Measurements from ENCODE around the gene SCCPDH. TPM values are rescaled to one million over a fixed set of nuclear protein-coding genes. Genes with fewer than 3 reads are reported as not detected.
A peak's percentile ranks its signal among the peaks of the same experiment; 100 is the strongest.

The SCCPDH gene
- total RNA-seq, 1 donor from 2014 or later, result 29.4 TPM

DNA sequence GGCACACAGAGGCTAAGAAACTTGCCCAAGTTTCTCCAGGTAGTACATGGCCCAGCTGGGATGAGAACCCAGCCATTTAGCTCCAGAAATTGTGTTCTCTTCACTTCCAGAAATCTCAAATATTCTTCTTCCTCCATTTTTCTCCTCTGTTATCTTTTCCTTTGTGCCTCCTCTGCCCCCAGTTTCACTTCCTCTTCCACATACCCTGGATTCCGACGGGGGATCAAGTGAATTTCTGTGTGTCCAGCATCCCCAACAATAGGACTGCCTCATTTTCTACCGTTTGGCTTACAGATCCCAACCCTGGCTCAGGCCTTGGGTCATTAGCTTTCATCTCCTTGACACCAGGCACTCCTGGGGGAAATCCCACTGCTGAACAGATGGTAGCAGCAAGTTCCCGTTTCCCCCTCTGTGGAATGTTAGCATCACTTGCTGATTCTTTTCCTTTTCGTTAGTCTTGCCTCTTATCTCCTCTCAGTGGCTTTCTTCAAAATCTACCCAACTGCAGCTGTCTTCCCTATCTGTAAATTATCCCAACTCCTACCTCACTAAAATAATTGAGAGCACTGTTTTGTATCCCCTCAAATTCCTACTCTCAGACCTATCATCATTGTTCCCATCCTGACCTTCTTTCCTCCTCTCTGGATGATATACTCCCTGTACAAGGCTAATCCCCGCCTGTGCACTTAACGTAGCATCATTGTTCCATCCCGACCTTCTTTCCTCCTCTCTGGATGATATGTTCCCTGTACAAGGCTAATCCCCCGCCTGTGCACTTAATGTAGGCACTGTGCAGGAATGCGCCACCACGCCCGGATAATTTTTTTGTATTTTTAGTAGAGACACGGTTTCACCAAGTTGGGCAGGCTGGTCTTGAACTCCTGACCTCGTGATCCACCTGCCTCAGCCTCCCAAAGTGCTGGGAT lies 36.5 kb downstream of the SCCPDH start:
- H3K4me1 ChIP-seq, result no peaks in the 10 kb centered on the region
- intact Hi-C loops (cut with micrococcal nuclease), result no loop called here
- H3K36me3 ChIP-seq, result peaks cover 59% of the 10 kb centered on the region
- no peak for DNase-seq
- no peak overlapping the region for H3K27ac ChIP-seq (replicated peaks)
- H3K27me3 ChIP-seq (ENCODE audit: low read depth), result no peaks in the 10 kb centered on the region
- no peak overlapping the region for H3K4me3 ChIP-seq
- H3K9me3 ChIP-seq (replicated peaks), result no peaks in the 10 kb centered on the region
- TF ChIP-seq, protein P1, sequence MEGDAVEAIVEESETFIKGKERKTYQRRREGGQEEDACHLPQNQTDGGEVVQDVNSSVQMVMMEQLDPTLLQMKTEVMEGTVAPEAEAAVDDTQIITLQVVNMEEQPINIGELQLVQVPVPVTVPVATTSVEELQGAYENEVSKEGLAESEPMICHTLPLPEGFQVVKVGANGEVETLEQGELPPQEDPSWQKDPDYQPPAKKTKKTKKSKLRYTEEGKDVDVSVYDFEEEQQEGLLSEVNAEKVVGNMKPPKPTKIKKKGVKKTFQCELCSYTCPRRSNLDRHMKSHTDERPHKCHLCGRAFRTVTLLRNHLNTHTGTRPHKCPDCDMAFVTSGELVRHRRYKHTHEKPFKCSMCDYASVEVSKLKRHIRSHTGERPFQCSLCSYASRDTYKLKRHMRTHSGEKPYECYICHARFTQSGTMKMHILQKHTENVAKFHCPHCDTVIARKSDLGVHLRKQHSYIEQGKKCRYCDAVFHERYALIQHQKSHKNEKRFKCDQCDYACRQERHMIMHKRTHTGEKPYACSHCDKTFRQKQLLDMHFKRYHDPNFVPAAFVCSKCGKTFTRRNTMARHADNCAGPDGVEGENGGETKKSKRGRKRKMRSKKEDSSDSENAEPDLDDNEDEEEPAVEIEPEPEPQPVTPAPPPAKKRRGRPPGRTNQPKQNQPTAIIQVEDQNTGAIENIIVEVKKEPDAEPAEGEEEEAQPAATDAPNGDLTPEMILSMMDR (IDR thresholded peaks at IDR 0.05; ENCODE audit: borderline replicate concordance), result no peak

DNA sequence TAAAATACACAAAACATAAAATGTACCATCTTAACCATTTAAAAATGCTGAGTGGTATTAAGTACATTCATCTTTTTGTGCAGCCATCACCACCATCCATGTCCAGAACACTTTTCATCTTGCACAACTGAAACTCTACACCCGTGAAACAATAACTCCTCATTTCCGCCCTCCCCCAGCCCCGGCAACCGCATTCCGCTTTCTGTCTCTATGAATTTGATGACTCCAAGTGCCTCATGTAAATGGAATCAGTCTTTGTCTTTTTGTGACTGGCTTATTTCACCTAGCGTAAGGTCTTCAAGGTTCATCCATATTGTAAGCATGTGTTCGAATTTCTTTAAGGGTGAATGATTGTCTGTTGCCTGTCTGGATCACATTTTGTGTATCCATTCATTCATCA lies 37.2 kb downstream of the SCCPDH start:
- peaks cover under 1% of the 10 kb centered on the region for H3K4me1 ChIP-seq

DNA sequence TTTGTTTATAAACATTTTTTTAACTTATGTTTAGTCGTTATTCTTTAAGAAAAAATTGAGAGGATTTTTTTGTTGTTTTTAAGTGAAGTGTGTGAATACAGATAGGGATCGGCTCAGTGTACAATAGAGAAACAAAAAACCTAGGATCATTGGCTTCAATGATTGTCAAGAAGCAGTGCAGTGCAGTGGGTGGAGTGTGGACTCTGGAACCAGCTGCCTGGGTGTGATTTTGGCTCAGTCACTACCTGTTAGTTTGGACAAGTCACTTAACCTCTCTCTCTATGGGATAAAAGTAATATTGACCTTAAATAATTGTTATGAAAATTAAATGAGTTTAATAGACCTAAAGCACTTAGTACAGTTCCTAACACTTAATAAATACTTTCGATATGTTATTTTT lies 41.3 kb downstream of the SCCPDH start:
- H3K9me3 ChIP-seq (replicated peaks), result no peaks in the 10 kb centered on the region
- DNase-seq, result no peak
- no peak overlapping the region for H3K4me3 ChIP-seq
- intact Hi-C loops (cut with micrococcal nuclease), result no loop called here
- H3K27me3 ChIP-seq (ENCODE audit: low read depth), result no peaks in the 10 kb centered on the region
- TF ChIP-seq, protein P1 (IDR thresholded peaks at IDR 0.05; ENCODE audit: borderline replicate concordance), result no peak
- peaks cover 74% of the 10 kb centered on the region for H3K36me3 ChIP-seq
- H3K4me1 ChIP-seq, result peaks cover 27% of the 10 kb centered on the region
- no peak overlapping the region for H3K27ac ChIP-seq (replicated peaks)

More for the DNA sequence above, 37.2 kb downstream of the SCCPDH start:
- Histone ChIP-seq H3K36me3 (peaks cover 64% of the 10 kb centered on the region), H3K4me3 (no peak overlapping the region), H3K27ac (replicated peaks) (no peak overlapping the region), H3K27me3 (ENCODE audit: low read depth) (no peaks in the 10 kb centered on the region), H3K9me3 (replicated peaks) (no peaks in the 10 kb centered on the region)
- TF ChIP-seq, protein P1 (IDR thresholded peaks at IDR 0.05; ENCODE audit: borderline replicate concordance), result no peak
- intact Hi-C loops (cut with micrococcal nuclease), result no loop called here
- DNase-seq, result no peak

DNA sequence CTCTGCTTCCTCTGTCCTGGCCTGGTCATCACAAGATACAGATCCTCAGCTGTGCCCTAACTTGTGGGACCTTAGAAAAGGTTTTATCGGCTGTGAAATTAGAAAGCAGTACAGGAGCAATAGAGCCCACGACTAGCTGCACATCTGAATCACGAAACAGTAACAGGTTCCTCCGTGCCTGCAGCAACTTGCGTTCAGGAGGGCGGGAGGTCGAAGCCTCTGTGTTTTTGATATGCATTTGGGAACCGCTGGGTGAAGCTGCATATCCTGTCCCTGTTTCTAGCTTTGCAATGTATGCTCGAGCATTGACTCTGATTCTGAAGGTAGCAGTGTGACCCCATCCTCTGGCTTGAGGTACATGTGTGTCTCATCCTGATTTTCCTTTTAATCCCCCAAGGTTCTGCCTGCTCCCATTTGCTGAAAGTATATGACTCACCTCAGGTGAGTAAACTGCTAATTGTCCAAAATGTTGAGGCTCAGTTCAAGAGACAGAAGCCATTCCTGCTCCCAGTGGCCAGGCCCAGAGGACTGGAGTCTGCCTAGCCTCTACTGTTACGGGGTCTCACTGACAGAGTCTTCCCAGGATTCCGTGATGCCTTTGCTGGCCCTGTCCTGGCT lies 44.3 kb downstream of the SCCPDH start:
- TF ChIP-seq, protein P1 (IDR thresholded peaks at IDR 0.05; ENCODE audit: borderline replicate concordance), result no peak
- intact Hi-C loops (cut with micrococcal nuclease), result no loop called here
- Histone ChIP-seq H3K9me3 (replicated peaks) (no peaks in the 10 kb centered on the region), H3K36me3 (peaks cover 53% of the 10 kb centered on the region), H3K27ac (replicated peaks) (peak overlapping the region; percentile 71), H3K4me3 (no peak overlapping the region), H3K27me3 (ENCODE audit: low read depth) (no peaks in the 10 kb centered on the region), H3K4me1 (peaks cover 27% of the 10 kb centered on the region)
- DNase-seq, result no peak

DNA sequence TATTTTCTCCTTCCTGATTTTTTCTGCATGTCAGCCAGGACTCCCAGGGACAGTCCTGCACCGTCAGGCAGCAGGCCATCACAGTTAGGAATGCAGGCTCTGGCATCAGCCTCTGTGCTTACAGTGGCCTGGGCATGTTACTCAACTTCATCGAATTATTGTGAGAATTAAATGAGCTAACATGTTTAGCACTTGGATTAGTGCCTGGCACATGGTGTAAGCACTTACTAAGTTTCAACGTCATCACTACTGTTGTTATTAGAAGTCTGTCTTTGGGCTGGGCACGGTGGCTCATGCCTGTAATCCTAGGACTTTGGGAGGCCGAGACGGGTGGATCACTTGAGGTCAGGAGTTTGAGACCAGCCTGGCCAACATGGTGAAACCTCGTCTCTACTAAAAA lies 45.1 kb downstream of the SCCPDH start:
- peak; percentile 47 for DNase-seq
- H3K27me3 ChIP-seq (ENCODE audit: low read depth), result no peaks in the 10 kb centered on the region
- H3K36me3 ChIP-seq, result peaks cover 45% of the 10 kb centered on the region
- H3K4me1 ChIP-seq, result peaks cover 27% of the 10 kb centered on the region
- TF ChIP-seq, protein P1 (IDR thresholded peaks at IDR 0.05; ENCODE audit: borderline replicate concordance), result no peak
- H3K9me3 ChIP-seq (replicated peaks), result no peaks in the 10 kb centered on the region
- no peak overlapping the region for H3K4me3 ChIP-seq
- intact Hi-C loops (cut with micrococcal nuclease), result no loop called here
- H3K27ac ChIP-seq (replicated peaks), result peak overlapping the region; percentile 71

All from left ventricle myocardium inferior (tissue), 1 donor.